ENCODE measurements around the gene EMILIN2.
A peak's percentile ranks its signal among the peaks of the same experiment; 100 is the strongest.

The EMILIN2 gene

DNA sequence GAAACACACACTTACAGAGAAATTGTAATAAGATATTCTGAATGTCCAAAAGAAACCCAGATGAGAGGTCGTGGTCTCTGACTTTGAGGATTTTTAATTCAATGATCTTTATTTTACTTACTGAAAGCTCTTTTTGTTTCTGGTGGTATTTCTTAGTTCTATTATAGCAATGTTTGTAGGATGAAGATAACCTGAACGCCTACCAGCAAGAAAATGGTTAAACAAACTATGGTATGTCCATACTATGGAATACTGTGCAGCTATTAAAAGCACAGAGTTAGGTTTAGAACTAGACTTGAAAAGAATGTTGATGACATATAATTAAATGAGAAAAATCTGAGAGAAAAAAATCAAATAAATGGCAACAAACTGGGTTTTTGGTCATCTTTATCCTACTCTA is 105.8 kb downstream of the EMILIN2 start:
- Histone ChIP-seq H3K79me1 (replicated peaks; ENCODE audit: low read length, poor library complexity, severe bottlenecking) (peaks cover 27% of the 10 kb centered on the region), H4K8ac (ENCODE audit: low read length) (no peak overlapping the region), H3K27me3 (ENCODE audit: control insufficient read depth in 1 of 2, insufficient read depth in 1 of 2, low read length in 2 of 2) (no peaks in the 10 kb centered on the region), H3K36me3 (ENCODE audit: control insufficient read depth in 1 of 2, insufficient read depth in 2 of 2, low read depth in 1 of 2, low read length in 2 of 2) (peaks cover 19 to 72% of the 10 kb centered on the region in 2 experiments), H2BK12ac (ENCODE audit: low read length in 2 of 2) (no peak overlapping the region), H2AFZ (ENCODE audit: low read depth, low read length) (no peak overlapping the region), H3K27ac (ENCODE audit: low read length, poor library complexity, severe bottlenecking) (no peak overlapping the region), H3K9ac (ENCODE audit: low read length) (no peak overlapping the region), H2BK15ac (ENCODE audit: low read depth, poor library complexity, severe bottlenecking) (no peak overlapping the region), H3K9me3 (ENCODE audit: control insufficient read depth, low read length) (no peaks in the 10 kb centered on the region), H3K4me1 (ENCODE audit: control insufficient read depth, insufficient read depth, low read depth, low read length) (no peaks in the 10 kb centered on the region), H3K18ac (ENCODE audit: low read depth in 1 of 2, low read length in 2 of 2) (no peak overlapping the region), H2AK5ac (ENCODE audit: low read length, severe bottlenecking) (no peak overlapping the region), H2BK5ac (ENCODE audit: low read depth, low read length, poor library complexity, severe bottlenecking) (no peak overlapping the region), H3K14ac (ENCODE audit: low read length in 2 of 2) (no peak overlapping the region), H3K23ac (ENCODE audit: low read length in 2 of 2) (no peak overlapping the region), H2BK120ac (ENCODE audit: low read depth, low read length) (no peak overlapping the region), H3K4ac (ENCODE audit: low read depth in 1 of 2, low read length in 2 of 2) (no peak overlapping the region), H3K4me3 (ENCODE audit: insufficient read depth in 1 of 2, low read depth in 1 of 2, low read length in 2 of 2) (no peak overlapping the region), H4K91ac (ENCODE audit: low read length) (no peak overlapping the region), H3K4me2 (ENCODE audit: low read length, poor library complexity, severe bottlenecking) (no peak overlapping the region)
- no peak for DNase-seq
- WGBS = 50% methylated on average over 1 of the region's 2 CpGs

DNA sequence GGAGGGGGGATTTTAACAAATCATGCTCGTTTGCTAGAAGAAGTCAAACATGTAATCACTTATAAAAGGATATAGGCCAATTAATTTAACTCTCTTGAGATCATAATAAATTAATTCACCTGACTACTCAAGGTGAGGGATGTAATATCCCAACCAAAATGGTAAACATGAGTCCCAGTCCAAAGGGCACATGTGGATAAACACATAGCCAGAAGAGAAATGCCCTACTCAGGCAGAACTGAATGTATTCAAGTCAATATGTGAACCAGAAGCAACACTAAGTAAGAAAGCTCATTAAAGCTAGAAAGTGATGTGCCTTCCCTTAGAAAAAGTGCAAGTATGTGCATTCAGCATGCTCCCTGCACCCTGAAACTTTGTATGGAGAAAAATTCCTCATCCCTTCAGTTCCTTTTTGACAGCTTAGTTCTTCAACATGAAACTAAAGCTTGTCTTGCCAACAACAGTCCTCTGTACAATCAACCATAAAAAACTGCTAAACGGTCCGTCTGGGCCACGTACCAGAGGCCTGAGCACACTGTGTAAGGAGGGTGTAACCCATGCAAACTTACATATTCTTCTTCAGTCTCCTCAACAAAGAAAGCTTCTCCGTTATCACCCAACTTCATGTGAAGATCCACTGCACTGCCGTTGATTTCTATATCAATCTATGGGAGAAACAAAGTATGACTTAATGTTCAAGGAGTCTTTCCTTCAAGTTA is 107.3 kb downstream of the EMILIN2 start:
- Histone ChIP-seq H3K4me3 (ENCODE audit: insufficient read depth in 1 of 2, low read depth in 1 of 2, low read length in 2 of 2) (no peak overlapping the region), H3K23ac (ENCODE audit: low read length in 2 of 2) (no peak overlapping the region), H2AFZ (ENCODE audit: low read depth, low read length) (no peak overlapping the region), H3K4ac (ENCODE audit: low read depth in 1 of 2, low read length in 2 of 2) (no peak overlapping the region), H2BK12ac (ENCODE audit: low read length in 2 of 2) (no peak overlapping the region), H2BK15ac (ENCODE audit: low read depth, poor library complexity, severe bottlenecking) (no peak overlapping the region), H3K27ac (ENCODE audit: low read length, poor library complexity, severe bottlenecking) (no peak overlapping the region), H3K18ac (ENCODE audit: low read depth in 1 of 2, low read length in 2 of 2) (no peak overlapping the region), H3K4me2 (ENCODE audit: low read length, poor library complexity, severe bottlenecking) (no peak overlapping the region), H3K9me3 (ENCODE audit: control insufficient read depth, low read length) (no peaks in the 10 kb centered on the region), H3K79me1 (replicated peaks; ENCODE audit: low read length, poor library complexity, severe bottlenecking) (peaks cover 30% of the 10 kb centered on the region), H3K36me3 (ENCODE audit: control insufficient read depth in 1 of 2, insufficient read depth in 2 of 2, low read depth in 1 of 2, low read length in 2 of 2) (peaks cover 19 to 65% of the 10 kb centered on the region in 2 experiments), H3K4me1 (ENCODE audit: control insufficient read depth, insufficient read depth, low read depth, low read length) (no peaks in the 10 kb centered on the region), H2BK120ac (ENCODE audit: low read depth, low read length) (no peak overlapping the region), H2BK5ac (ENCODE audit: low read depth, low read length, poor library complexity, severe bottlenecking) (no peak overlapping the region), H2AK5ac (ENCODE audit: low read length, severe bottlenecking) (no peak overlapping the region), H3K9ac (ENCODE audit: low read length) (no peak overlapping the region), H3K14ac (ENCODE audit: low read length in 2 of 2) (no peak overlapping the region), H4K8ac (ENCODE audit: low read length) (no peak overlapping the region), H4K91ac (ENCODE audit: low read length) (no peak overlapping the region), H3K27me3 (ENCODE audit: control insufficient read depth in 1 of 2, insufficient read depth in 1 of 2, low read length in 2 of 2) (no peaks in the 10 kb centered on the region)
- DNase-seq = no peak
- WGBS = 97% methylated on average over 3 of the region's 6 CpGs

DNA sequence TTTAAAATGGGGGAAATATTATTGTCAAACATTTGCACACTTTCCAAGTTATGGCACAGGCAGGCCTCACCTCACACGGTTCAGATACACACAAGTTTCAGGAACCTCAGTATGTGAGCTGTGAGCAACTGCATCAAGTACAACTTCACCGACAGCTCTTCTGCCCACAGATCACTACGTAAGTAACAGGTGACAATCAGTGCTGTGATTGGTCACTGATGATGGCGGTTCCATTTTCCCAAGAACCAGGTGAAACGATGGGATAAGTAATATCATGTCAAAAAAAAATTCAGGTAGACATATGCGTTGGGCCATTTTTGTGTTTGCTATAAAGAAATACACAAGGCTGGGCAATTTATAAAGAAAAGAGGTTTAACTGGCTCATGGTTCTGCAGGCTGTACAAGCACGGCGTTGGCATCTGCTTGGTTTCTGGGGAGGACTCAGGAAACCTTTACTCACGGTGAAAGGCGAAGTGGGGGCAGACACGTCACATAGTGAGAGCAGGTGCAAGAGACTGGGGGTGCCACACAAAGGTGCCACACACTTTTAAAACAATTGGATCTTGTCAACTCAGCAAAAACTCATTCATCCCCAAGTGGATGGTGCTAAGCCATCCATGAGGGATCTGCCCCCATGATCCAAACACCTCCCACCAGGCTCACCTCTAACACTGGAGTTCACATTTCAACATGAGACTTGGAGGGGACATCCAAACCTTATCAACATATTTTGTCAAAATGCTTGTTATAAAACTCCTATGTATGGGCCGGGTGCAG is 108.3 kb downstream of the EMILIN2 start:
- Histone ChIP-seq H4K8ac (ENCODE audit: low read length) (no peak overlapping the region), H2BK120ac (ENCODE audit: low read depth, low read length) (no peak overlapping the region), H3K4ac (ENCODE audit: low read depth in 1 of 2, low read length in 2 of 2) (no peak overlapping the region), H3K14ac (ENCODE audit: low read length in 2 of 2) (no peak overlapping the region), H2AK5ac (ENCODE audit: low read length, severe bottlenecking) (no peak overlapping the region), H2BK5ac (ENCODE audit: low read depth, low read length, poor library complexity, severe bottlenecking) (no peak overlapping the region), H3K9ac (ENCODE audit: low read length) (peak overlapping the region; percentile 72), H3K18ac (ENCODE audit: low read depth in 1 of 2, low read length in 2 of 2) (no peak overlapping the region), H3K79me1 (replicated peaks; ENCODE audit: low read length, poor library complexity, severe bottlenecking) (peaks cover 27% of the 10 kb centered on the region), H3K9me3 (ENCODE audit: control insufficient read depth, low read length) (no peaks in the 10 kb centered on the region), H3K4me2 (ENCODE audit: low read length, poor library complexity, severe bottlenecking) (no peak overlapping the region), H3K36me3 (ENCODE audit: control insufficient read depth in 1 of 2, insufficient read depth in 2 of 2, low read depth in 1 of 2, low read length in 2 of 2) (peaks cover 19 to 60% of the 10 kb centered on the region in 2 experiments), H3K4me3 (ENCODE audit: insufficient read depth in 1 of 2, low read depth in 1 of 2, low read length in 2 of 2) (no peak overlapping the region), H3K27ac (ENCODE audit: low read length, poor library complexity, severe bottlenecking) (no peak overlapping the region), H2BK15ac (ENCODE audit: low read depth, poor library complexity, severe bottlenecking) (no peak overlapping the region), H3K4me1 (ENCODE audit: control insufficient read depth, insufficient read depth, low read depth, low read length) (no peaks in the 10 kb centered on the region), H3K27me3 (ENCODE audit: control insufficient read depth in 1 of 2, insufficient read depth in 1 of 2, low read length in 2 of 2) (no peaks in the 10 kb centered on the region), H2BK12ac (ENCODE audit: low read length in 2 of 2) (no peak overlapping the region), H2AFZ (ENCODE audit: low read depth, low read length) (no peak overlapping the region), H3K23ac (ENCODE audit: low read length in 2 of 2) (no peak overlapping the region), H4K91ac (ENCODE audit: low read length) (no peak overlapping the region)
- no peak for DNase-seq
- WGBS = 93% methylated on average over 12 of the region's 12 CpGs

DNA sequence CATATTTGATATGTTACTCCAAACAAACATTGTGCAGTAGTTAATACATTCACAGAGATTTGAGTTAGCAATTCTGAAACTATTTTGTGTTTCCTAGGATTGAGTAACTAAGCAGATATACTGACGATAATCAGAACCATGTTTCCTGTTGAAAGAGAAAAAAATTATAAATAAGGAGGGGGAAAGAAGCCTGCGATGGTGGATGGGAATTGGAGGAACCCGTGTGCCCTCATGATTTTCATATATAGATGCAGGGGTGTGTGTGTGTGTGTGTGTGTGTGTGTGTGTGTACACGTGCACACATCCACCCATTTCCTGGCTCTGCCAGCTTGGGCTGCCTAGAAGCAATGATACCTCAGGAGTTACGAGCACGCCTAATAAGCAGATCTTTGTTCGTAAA is 109.2 kb downstream of the EMILIN2 start:
- Histone ChIP-seq H3K18ac (ENCODE audit: low read depth in 1 of 2, low read length in 2 of 2) (no peak overlapping the region), H3K23ac (ENCODE audit: low read length in 2 of 2) (no peak overlapping the region), H3K14ac (ENCODE audit: low read length in 2 of 2) (no peak overlapping the region), H3K27me3 (ENCODE audit: control insufficient read depth in 1 of 2, insufficient read depth in 1 of 2, low read length in 2 of 2) (no peaks in the 10 kb centered on the region), H2AK5ac (ENCODE audit: low read length, severe bottlenecking) (no peak overlapping the region), H3K79me1 (replicated peaks; ENCODE audit: low read length, poor library complexity, severe bottlenecking) (peaks cover 24% of the 10 kb centered on the region), H3K4ac (ENCODE audit: low read depth in 1 of 2, low read length in 2 of 2) (no peak overlapping the region), H2BK12ac (ENCODE audit: low read length in 2 of 2) (no peak overlapping the region), H3K36me3 (ENCODE audit: control insufficient read depth in 1 of 2, insufficient read depth in 2 of 2, low read depth in 1 of 2, low read length in 2 of 2) (peaks cover 12 to 50% of the 10 kb centered on the region in 2 experiments), H3K4me1 (ENCODE audit: control insufficient read depth, insufficient read depth, low read depth, low read length) (peaks cover 1% of the 10 kb centered on the region), H2BK5ac (ENCODE audit: low read depth, low read length, poor library complexity, severe bottlenecking) (no peak overlapping the region), H3K4me2 (ENCODE audit: low read length, poor library complexity, severe bottlenecking) (no peak overlapping the region), H4K91ac (ENCODE audit: low read length) (no peak overlapping the region), H2AFZ (ENCODE audit: low read depth, low read length) (no peak overlapping the region), H3K9ac (ENCODE audit: low read length) (peak overlapping the region; percentile 72), H3K9me3 (ENCODE audit: control insufficient read depth, low read length) (no peaks in the 10 kb centered on the region), H4K8ac (ENCODE audit: low read length) (no peak overlapping the region), H2BK120ac (ENCODE audit: low read depth, low read length) (no peak overlapping the region), H3K4me3 (ENCODE audit: insufficient read depth in 1 of 2, low read depth in 1 of 2, low read length in 2 of 2) (peak overlapping the region in 1 of 2 experiments; percentile 56), H3K27ac (ENCODE audit: low read length, poor library complexity, severe bottlenecking) (no peak overlapping the region), H2BK15ac (ENCODE audit: low read depth, poor library complexity, severe bottlenecking) (no peak overlapping the region)
- WGBS = 96% methylated on average over 7 of the region's 7 CpGs
- DNase-seq = no peak

Measured in mesenchymal stem cell (in vitro differentiated cells and primary cell).